HFFc6 (cell line): ENCODE data around the gene RPSA. TPM values are rescaled to one million over a fixed set of nuclear protein-coding genes. Genes with fewer than 3 reads are reported as not detected.
"Not testable (repeated sequence)": the region's sequence is repeated elsewhere in the genome, so short reads cannot be mapped to it uniquely, and the experiment has no call there.

Experiments
- DNase-seq: peaks from one replicate; pipeline ENCODE4 v3.0.0-alpha.2; 2018
- H3K27ac Mint-ChIP-seq: 2 replicates; pipeline ENCODE4 v1.8.0; 2020; ENCODE audit warnings: mild to moderate bottlenecking, mixed read lengths
- H3K27me3 Mint-ChIP-seq: 2 replicates; pipeline ENCODE4 v1.8.0; 2021; ENCODE audit warnings: mild to moderate bottlenecking, moderate library complexity, mixed read lengths; ENCODE audit not compliant: insufficient read depth
- H3K36me3 Mint-ChIP-seq: 2 replicates; pipeline ENCODE4 v1.8.0; 2021; ENCODE audit warnings: low read depth, mixed read lengths
- H3K4me1 Mint-ChIP-seq: 2 replicates; pipeline ENCODE4 v1.8.0; 2020; ENCODE audit warnings: low read depth, mixed read lengths
- H3K4me3 Mint-ChIP-seq: 2 replicates; pipeline ENCODE4 v1.8.0; 2020; ENCODE audit warnings: mild to moderate bottlenecking, moderate library complexity, mixed read lengths
- H3K9me3 Mint-ChIP-seq: 2 replicates; pipeline ENCODE4 v1.8.0; 2020; ENCODE audit warnings: mild to moderate bottlenecking, mixed read lengths
- long read RNA-seq: library from polyadenylated mRNA; unstranded; transcript quantifications from one replicate; pipeline ENCODE4 v2.0.0, GENCODE V29; 2019
- total RNA-seq, 6 experiments: library from RNA; stranded (reverse); fragmentation: NEBNext Ultra II Directional; extraction: Animal tissue kit (Norgen Biotek cat#: 25700); gene quantifications; 2 replicates in 1 of 6; 3 replicates in 5 of 6; pipeline ENCODE4 v1.2.3, GENCODE V29; 2021
- TF ChIP-seq, protein P1 (sequence below): fragments of 200-600 bp; sonication (generic); IDR thresholded peaks from 2 replicates; pipeline ENCODE4 v1.5.0; 2021; ENCODE audit warnings: antibody characterized with exemption, mild to moderate bottlenecking

RPSA gene
- total RNA-seq: 1,000 to 10,000 TPM; 1,595 to 1,900 (median 1,723) TPM
- long read RNA-seq, transcript RPSA-207 (5 exons, 1,227 nt): minor isoform, 27 of 2,488 reads
- long read RNA-seq, transcript RPSA-201 (7 exons, 1,171 nt): major isoform, 2,225 of 2,488 reads
- long read RNA-seq, partial matches to known transcripts: 132 of 2,488 reads
- long read RNA-seq, other reads (novel, unspliced or antisense): 101 of 2,488 reads

DNA sequence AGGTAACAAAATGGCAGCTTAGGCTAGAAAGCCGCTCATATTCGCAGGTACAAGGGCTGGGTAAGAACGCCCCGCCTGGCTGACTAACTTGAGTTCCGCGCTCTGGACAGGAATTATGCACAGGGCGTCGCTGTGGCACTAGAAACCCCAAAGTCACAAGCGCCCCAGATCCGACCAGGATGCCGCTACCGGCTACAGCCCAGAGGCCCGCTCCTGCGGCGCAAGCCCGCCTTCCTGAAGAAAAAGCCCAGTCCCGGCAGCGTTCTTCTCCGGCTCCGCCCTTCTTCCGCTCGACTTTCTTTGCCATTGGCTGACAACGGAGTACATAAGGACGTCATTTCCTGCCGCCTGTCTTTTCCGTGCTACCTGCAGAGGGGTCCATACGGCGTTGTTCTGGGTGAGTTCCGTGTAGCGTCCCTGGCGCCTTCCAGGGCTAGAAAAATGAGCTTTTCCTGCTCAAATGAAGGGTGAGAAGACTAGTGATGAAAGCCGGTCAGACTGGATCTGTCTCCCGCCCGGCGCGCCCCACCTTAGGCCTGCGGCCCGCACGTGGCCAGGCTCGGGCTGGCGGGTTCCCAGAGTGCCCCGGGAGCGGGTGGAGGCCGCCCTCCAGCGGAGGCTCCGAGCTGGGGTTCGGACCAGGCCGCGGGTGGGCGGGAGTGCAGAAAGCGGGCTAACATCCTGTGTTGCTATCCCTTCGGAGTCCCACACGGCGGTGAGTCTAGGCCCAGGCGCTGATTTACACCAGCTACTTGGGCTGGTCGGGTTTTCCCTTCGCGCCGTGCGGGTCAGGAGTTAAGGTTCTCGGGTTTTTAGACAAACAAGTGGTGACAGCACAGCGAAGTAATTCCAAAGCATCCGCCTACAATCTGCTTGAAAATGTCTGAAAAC lies at the start of gene RPSA:
RPSA (plus strand) TSS at position 353 of the 891 bp plus-strand sequence. CDS start 934 bp downstream, outside the sequence.
- H3K9me3 Mint-ChIP-seq: no peaks in the 10 kb centered on the region
- peak within 1 kb of the TSS; percentile 97 for H3K4me3 Mint-ChIP-seq
- peak within 1 kb of the TSS; percentile 97 for H3K27ac Mint-ChIP-seq
- peak; percentile 98 for DNase-seq
- H3K27me3 Mint-ChIP-seq: peaks cover 7% of the 10 kb centered on the region
- TF ChIP-seq, protein P1, sequence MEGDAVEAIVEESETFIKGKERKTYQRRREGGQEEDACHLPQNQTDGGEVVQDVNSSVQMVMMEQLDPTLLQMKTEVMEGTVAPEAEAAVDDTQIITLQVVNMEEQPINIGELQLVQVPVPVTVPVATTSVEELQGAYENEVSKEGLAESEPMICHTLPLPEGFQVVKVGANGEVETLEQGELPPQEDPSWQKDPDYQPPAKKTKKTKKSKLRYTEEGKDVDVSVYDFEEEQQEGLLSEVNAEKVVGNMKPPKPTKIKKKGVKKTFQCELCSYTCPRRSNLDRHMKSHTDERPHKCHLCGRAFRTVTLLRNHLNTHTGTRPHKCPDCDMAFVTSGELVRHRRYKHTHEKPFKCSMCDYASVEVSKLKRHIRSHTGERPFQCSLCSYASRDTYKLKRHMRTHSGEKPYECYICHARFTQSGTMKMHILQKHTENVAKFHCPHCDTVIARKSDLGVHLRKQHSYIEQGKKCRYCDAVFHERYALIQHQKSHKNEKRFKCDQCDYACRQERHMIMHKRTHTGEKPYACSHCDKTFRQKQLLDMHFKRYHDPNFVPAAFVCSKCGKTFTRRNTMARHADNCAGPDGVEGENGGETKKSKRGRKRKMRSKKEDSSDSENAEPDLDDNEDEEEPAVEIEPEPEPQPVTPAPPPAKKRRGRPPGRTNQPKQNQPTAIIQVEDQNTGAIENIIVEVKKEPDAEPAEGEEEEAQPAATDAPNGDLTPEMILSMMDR: peak; percentile 55
- peaks cover 51% of the 10 kb centered on the region for H3K4me1 Mint-ChIP-seq
- H3K36me3 Mint-ChIP-seq: peaks cover 43% of the 10 kb centered on the region

DNA sequence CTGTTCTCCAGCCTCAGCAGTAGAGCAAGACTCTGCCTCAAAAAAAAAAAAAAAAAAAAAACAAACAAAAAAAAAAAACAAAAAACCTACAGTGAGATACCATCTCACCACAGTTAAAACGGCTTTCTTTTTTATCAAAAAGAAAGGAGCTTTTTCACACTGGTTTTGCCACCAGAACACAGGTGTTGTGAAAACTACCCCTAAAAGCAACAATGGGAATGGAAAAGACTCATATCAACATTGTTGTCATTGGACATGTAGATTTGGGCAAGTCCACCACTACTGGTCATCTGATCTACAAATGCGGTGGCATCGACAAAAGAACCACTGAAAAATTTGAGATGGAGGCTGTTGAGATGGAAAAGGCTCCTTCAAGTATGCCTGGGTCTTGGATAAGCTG lies 48.2 kb upstream of the RPSA start:
- Mint-ChIP-seq H3K9me3 (no peaks in the 10 kb centered on the region), H3K4me3 (no peak overlapping the region), H3K27me3 (peaks cover 13% of the 10 kb centered on the region), H3K36me3 (no peaks in the 10 kb centered on the region), H3K27ac (no peak overlapping the region), H3K4me1 (no peaks in the 10 kb centered on the region)
- TF ChIP-seq, protein P1: no peak
- no peak for DNase-seq

DNA sequence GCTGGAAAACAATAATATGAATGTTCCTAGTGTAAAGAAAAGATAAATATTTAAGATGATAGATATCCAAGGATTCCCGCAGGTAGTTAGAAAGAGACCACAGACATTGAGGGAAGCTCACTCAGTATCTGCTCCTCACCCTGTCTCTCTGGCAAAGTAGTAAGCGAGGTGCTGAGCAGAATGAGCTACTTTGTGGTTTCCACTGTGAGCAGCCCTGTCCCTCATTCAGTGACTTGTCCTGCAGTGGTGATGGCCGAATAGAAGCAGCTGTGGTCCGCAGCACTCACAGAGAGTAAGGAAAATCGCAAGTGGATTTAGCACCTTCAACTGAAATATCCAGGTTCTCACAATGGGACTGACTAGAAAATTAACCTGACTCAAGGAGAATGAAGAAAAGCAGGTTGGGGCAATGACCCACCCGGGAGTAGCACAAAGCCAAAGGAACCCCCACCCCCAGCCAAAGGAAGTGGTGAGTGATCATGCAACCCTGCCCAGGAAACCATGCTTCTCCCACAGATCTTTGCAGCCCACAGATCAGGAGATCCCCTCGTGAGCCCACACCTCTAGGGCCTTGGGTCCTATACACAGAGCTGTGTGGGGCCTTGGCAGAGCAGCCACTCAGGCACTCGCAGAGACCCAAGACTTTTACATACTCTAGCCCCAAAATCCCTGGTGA lies 45.1 kb upstream of the RPSA start:
- TF ChIP-seq, protein P1: no peak
- Mint-ChIP-seq H3K9me3 (no peaks in the 10 kb centered on the region), H3K27ac (no peak overlapping the region), H3K27me3 (peaks cover 9% of the 10 kb centered on the region), H3K4me3 (no peak overlapping the region), H3K4me1 (no peaks in the 10 kb centered on the region), H3K36me3 (no peaks in the 10 kb centered on the region)
- no peak for DNase-seq

DNA sequence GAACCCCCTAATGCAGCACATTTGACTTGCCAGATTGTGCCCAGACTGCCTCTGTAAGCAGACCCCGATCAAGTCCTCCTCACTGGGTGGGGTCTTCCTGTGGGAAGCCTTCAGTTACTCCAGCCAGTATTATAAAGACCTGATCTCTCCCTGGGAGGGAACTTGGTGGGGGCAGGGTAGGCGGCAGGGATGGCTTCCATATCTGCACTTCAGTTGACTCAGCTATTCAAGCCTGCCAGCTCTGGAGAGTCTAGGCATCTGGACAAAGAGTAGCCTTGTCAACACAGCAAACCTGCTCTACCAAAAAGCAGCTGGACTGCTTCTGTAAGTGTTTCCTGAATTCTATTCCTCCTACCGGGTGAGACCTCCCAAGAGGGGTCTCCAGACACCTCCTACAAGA lies 44.3 kb upstream of the RPSA start:
- Mint-ChIP-seq H3K36me3 (no peaks in the 10 kb centered on the region), H3K4me1 (no peaks in the 10 kb centered on the region), H3K27me3 (peaks cover 9% of the 10 kb centered on the region), H3K9me3 (no peaks in the 10 kb centered on the region), H3K27ac (no peak overlapping the region), H3K4me3 (no peak overlapping the region)
- TF ChIP-seq, protein P1: no peak
- DNase-seq: no peak

DNA sequence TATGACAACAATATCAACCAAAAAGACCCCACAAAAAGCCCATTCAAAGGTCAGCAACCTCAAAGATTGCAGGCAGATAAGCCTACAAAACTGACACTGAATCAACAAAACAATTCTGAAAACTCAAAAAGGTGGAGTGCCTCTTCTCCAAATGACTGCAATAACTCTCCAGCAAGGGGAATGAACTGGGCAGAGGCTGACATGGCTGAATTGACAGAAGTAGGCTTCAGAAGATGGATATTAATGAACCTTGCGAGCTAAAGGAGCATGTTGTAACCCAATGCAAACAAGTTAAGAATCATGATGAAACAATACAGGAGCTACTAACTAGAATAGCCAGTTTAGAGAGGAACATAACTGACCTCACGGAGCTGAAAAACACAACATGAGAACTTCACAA lies 43.7 kb upstream of the RPSA start:
- Mint-ChIP-seq H3K27me3 (peaks cover 7% of the 10 kb centered on the region), H3K27ac (no peak overlapping the region), H3K4me3 (no peak overlapping the region), H3K4me1 (no peaks in the 10 kb centered on the region), H3K36me3 (no peaks in the 10 kb centered on the region), H3K9me3 (no peaks in the 10 kb centered on the region)
- TF ChIP-seq, protein P1: no peak
- no peak for DNase-seq

DNA sequence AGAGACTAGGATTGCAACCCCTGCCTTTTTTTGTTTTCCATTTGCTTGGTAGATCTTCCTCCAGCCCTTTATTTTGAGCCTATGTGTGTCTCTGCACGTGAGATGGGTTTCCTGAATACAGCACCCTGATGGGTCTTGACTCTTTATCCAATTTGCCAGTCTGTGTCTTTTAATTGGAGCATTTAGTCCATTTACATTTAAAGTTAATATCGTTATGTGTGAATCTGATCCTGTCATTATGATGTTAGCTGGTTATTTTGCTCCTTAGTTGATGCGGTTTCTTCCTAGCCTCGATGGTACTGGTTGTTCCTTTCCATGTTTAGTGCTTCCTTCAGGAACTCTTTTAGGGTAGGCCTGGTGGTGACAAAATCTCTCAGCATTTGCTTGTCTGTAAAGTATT lies 36.1 kb upstream of the RPSA start:
- H3K9me3 Mint-ChIP-seq, H3K36me3 Mint-ChIP-seq, DNase-seq, H3K27ac Mint-ChIP-seq, H3K4me1 Mint-ChIP-seq, H3K4me3 Mint-ChIP-seq: not testable (repeated sequence)
- H3K27me3 Mint-ChIP-seq: peaks cover 15% of the 10 kb centered on the region
